ENCODE results near the gene PLXNB2.
A peak's percentile ranks its signal among the peaks of the same experiment; 100 is the strongest.
"Not testable (repeated sequence)": the region's sequence is repeated elsewhere in the genome, so short reads cannot be mapped to it uniquely, and the experiment has no call there.

Gene PLXNB2

GRCh38 chr22:50337262-50338041, 30.0 kb upstream of the PLXNB2 start:
- TF ChIP-seq CTCF (IDR thresholded peaks at IDR 0.05): no peak
- DNase-seq (ENCODE audit: low spot score): no peak
- Histone ChIP-seq H3K27ac (no peak overlapping the region), H3K4me3 (no peak overlapping the region)

- H3K4me3 ChIP-seq; DNase-seq (ENCODE audit: low spot score); H3K27ac ChIP-seq: not testable (repeated sequence)
Observed at GRCh38 chr22:50334433-50334832, 27.0 kb upstream of the PLXNB2 start.

- DNase-seq (ENCODE audit: low spot score): no peak
- Histone ChIP-seq H3K27ac (no peak overlapping the region), H3K4me3 (no peak overlapping the region)
- no peak for TF ChIP-seq CTCF (IDR thresholded peaks at IDR 0.05)
Observed at GRCh38 chr22:50329236-50329635, 21.8 kb upstream of the PLXNB2 start.

- Histone ChIP-seq H3K4me3 (peak overlapping the region; percentile 96), H3K27ac (peak overlapping the region; percentile 82 to 98)
- no peak for TF ChIP-seq CTCF (IDR thresholded peaks at IDR 0.05)
- DNase-seq (ENCODE audit: low spot score): no peak
Observed at GRCh38 chr22:50327711-50328019, 20.2 kb upstream of the PLXNB2 start.

- Histone ChIP-seq H3K4me3 (peak within 1 kb of the TSS; percentile 96), H3K27ac (peak within 1 kb of the TSS; percentile 82 to 98)
- TF ChIP-seq CTCF (IDR thresholded peaks at IDR 0.05): peak; percentile 39
- DNase-seq (ENCODE audit: low spot score): peak; percentile 87
Observed at GRCh38 chr22:50326956-50327710, 19.7 kb upstream of the PLXNB2 start, which contains the start of gene DENND6B. DENND6B (minus strand) TSS chr22:50327012; CDS start chr22:50326988, 24 bp downstream.

- peak overlapping the region in 1 of 2 donors; percentile 98 for H3K27ac ChIP-seq
- TF ChIP-seq CTCF (IDR thresholded peaks at IDR 0.05): no peak
- peak overlapping the region; percentile 96 for H3K4me3 ChIP-seq
- DNase-seq (ENCODE audit: low spot score): no peak
Observed at GRCh38 chr22:50326225-50326955, 18.9 kb upstream of the PLXNB2 start.

Data from coronary artery (tissue), 2 donors.